Prostate gland (tissue), 2 donors: Measurements from ENCODE around the gene SEPTIN14. TPM values are rescaled to one million over a fixed set of nuclear protein-coding genes. Genes with fewer than 3 reads are reported as not detected.
"Not testable (repeated sequence)": the region's sequence is repeated elsewhere in the genome, so short reads cannot be mapped to it uniquely, and the experiment has no call there.

ENCODE experiments used
- DNase-seq: peaks from one replicate; pipeline ENCODE4 v3.0.0-alpha.2; 2019; ENCODE audit warnings: low spot score
- H3K27ac ChIP-seq, 2 donors: fragments of 200-600 bp; sonication (generic); 2 replicates each; pipeline ENCODE4 v1.5.1; 2017 to 2019
- H3K27me3 ChIP-seq: fragments of 200-600 bp; sonication (generic); replicated peaks from 2 replicates; pipeline ENCODE4 v1.5.1; 2019; ENCODE audit not compliant: insufficient read depth
- H3K36me3 ChIP-seq, 2 donors: fragments of 200-600 bp; sonication (generic); 1 replicate in 1 of 2; 2 replicates in 1 of 2; pipeline versions ENCODE4 v1.5.1 to v1.8.1; 2017 to 2019
- H3K4me1 ChIP-seq: fragments of 200-600 bp; sonication (generic); replicated peaks from 2 replicates; pipeline ENCODE4 v1.5.1; 2019
- H3K4me3 ChIP-seq, 2 donors: fragments of 200-600 bp; sonication (generic); 2 replicates each; pipeline ENCODE4 v1.5.1; 2017 to 2019
- H3K9me3 ChIP-seq: fragments of 200-600 bp; sonication (generic); 2 replicates; pipeline ENCODE4 v1.5.1; 2017
- POLR2A ChIP-seq: fragments of 450-650 bp; IDR thresholded peaks from one replicate; pipeline ENCODE4 v1.6.1; 2016; ENCODE audit warnings: antibody characterized with exemption, mild to moderate bottlenecking
- POLR2AphosphoS5 ChIP-seq: sonication (generic); formaldehyde crosslinking; IDR thresholded peaks from one replicate; pipeline ENCODE4 v1.6.1; 2017; ENCODE audit warnings: antibody characterized with exemption
- WGBS: methylation state at CpG from one replicate; pipeline ENCODE4 v1.1.5; 2018; 5-methylcytosine and 5-hydroxymethylcytosine counted together
- intact Hi-C: fragments of 100-400 bp; cut with DNase I; formaldehyde crosslinking; loops from one replicate; pipeline ENCODE4 v1.14.2; 2022
- total RNA-seq, 2 donors: library from RNA; depleted of rRNA; stranded (reverse); fragments of >200 nt; gene quantifications; one replicate each; pipeline ENCODE4 v1.1.0, GENCODE V29; 2016
- TF ChIP-seq, protein P1 (sequence below), 4 experiments: fragments of 200-600 bp in 2 of 4; fragments of 450-650 bp in 2 of 4; sonication (generic) in 2 of 4; IDR thresholded peaks; 1 replicate in 3 of 4; 2 replicates in 1 of 4; pipeline ENCODE4 v1.5.1; 2016 to 2019; ENCODE audit warnings: antibody characterized with exemption in 4 of 4, mild to moderate bottlenecking in 2 of 4, moderate library complexity in 2 of 4

SEPTIN14 gene
- 10 to 100 TPM in 1 of 2 donors, not detected in 1; 26.2 TPM for total RNA-seq

GRCh38 chr7:55862652-55863051 is at the start of gene SEPTIN14:
SEPTIN14 (minus strand) TSS chr7:55862752; CDS start chr7:55861996, 756 bp downstream.
- H3K36me3 ChIP-seq, result not testable (repeated sequence)
- WGBS, result 73% methylated on average over 2 of the region's 2 CpGs

DNA sequence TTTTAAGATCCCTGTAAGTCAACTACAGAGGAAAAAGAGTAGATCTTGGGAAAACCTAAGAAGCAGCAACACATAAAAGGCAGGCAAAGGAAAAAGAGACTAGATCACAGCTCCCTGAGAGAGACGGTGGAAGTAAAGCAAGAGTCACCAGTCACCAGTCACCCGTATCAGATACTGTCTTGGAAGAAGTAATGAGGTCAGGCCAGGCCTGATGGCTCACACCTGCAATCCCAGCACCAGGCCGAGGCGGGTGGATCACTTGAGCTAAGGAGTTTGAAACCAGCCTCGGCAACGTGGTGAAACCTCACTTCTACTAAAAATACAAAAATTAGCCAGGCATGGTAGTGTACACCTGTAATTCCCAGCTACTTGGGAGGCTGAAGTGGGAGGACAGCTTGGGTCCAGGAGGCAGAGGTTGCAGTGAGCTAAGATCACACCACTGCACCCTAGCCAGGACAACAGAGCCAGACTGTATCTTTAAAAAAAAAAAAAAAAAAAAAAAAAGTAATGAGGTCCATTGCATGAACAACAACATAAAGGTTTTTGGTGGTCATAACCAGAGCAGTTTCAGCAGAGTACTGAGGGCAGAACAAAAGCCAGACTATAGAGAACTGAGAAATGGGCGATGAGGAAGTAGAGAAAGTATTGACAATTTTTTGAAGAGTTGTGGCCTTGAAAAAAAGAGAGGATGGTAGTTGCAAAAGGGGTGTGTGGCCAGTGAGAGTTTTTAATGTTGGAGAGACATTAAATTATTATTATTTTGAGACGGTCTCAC is 41.6 kb upstream of the SEPTIN14 start:
- TF ChIP-seq POLR2AphosphoS5, result no peak
- TF ChIP-seq, protein P1, sequence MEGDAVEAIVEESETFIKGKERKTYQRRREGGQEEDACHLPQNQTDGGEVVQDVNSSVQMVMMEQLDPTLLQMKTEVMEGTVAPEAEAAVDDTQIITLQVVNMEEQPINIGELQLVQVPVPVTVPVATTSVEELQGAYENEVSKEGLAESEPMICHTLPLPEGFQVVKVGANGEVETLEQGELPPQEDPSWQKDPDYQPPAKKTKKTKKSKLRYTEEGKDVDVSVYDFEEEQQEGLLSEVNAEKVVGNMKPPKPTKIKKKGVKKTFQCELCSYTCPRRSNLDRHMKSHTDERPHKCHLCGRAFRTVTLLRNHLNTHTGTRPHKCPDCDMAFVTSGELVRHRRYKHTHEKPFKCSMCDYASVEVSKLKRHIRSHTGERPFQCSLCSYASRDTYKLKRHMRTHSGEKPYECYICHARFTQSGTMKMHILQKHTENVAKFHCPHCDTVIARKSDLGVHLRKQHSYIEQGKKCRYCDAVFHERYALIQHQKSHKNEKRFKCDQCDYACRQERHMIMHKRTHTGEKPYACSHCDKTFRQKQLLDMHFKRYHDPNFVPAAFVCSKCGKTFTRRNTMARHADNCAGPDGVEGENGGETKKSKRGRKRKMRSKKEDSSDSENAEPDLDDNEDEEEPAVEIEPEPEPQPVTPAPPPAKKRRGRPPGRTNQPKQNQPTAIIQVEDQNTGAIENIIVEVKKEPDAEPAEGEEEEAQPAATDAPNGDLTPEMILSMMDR (IDR thresholded peaks at IDR 0.05), result no peak
- TF ChIP-seq POLR2A, result no peak
- Histone ChIP-seq H3K4me1 (no peaks in the 10 kb centered on the region), H3K27me3 (no peaks in the 10 kb centered on the region), H3K9me3 (no peaks in the 10 kb centered on the region), H3K27ac (no peak overlapping the region), H3K4me3 (no peak overlapping the region), H3K36me3 (no peaks in the 10 kb centered on the region)
- 92% methylated on average over 8 of the region's 8 CpGs for WGBS
- intact Hi-C loops, result no loop called here
- DNase-seq, result no peak

More at GRCh38 chr7:55862652-55863051, at the start of gene SEPTIN14:
- H3K27me3 ChIP-seq, intact Hi-C loops, H3K4me3 ChIP-seq, H3K27ac ChIP-seq, H3K4me1 ChIP-seq, H3K9me3 ChIP-seq, DNase-seq: not testable (repeated sequence)

DNA sequence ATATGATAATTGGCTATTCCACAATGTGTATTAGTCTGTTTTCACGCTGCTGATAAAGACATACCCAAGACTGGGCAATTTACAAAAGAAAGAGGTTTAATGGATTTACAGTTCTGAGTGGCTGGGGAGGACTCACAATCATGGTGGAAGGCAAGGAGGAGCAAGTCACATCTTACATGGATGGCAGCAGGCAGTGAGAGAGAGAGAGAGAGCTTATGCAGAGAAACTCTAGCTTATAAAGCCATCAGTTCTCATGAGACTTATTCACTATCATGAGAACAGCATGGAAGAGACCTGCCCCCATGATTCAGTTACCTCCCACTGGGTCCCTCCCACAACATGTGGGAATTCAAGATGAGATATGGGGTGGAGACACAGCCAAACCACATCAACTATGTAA is 38.5 kb upstream of the SEPTIN14 start:
- DNase-seq, intact Hi-C loops, H3K9me3 ChIP-seq, H3K4me1 ChIP-seq, H3K4me3 ChIP-seq, H3K27ac ChIP-seq, H3K27me3 ChIP-seq, H3K36me3 ChIP-seq: not testable (repeated sequence)
- 100% methylated on average over 1 of the region's 1 CpG for WGBS

GRCh38 chr7:55898287-55898686 is 35.7 kb upstream of the SEPTIN14 start:
- Histone ChIP-seq H3K27me3 (no peaks in the 10 kb centered on the region), H3K27ac (no peak overlapping the region), H3K4me1 (no peaks in the 10 kb centered on the region), H3K4me3 (no peak overlapping the region), H3K9me3 (no peaks in the 10 kb centered on the region), H3K36me3 (no peaks in the 10 kb centered on the region)
- 86% methylated on average over 4 of the region's 4 CpGs for WGBS
- TF ChIP-seq POLR2A (no peak), POLR2AphosphoS5 (no peak)
- TF ChIP-seq, protein P1 (IDR thresholded peaks at IDR 0.05), result no peak
- no peak for DNase-seq
- intact Hi-C loops, result no loop called here

- intact Hi-C loops, result no loop called here
- no peak for DNase-seq
- Histone ChIP-seq H3K4me1 (no peaks in the 10 kb centered on the region), H3K27me3 (no peaks in the 10 kb centered on the region), H3K4me3 (no peak overlapping the region), H3K9me3 (no peaks in the 10 kb centered on the region), H3K27ac (no peak overlapping the region), H3K36me3 (no peaks in the 10 kb centered on the region)
- TF ChIP-seq POLR2AphosphoS5 (no peak), POLR2A (no peak)
- TF ChIP-seq, protein P1 (IDR thresholded peaks at IDR 0.05), result no peak
- WGBS, result 97% methylated on average over 4 of the region's 4 CpGs
These were observed 32.5 kb upstream of the SEPTIN14 start for GRCh38 chr7:55895021-55895420.

- Histone ChIP-seq H3K27ac (no peak overlapping the region), H3K36me3 (no peaks in the 10 kb centered on the region), H3K4me1 (no peaks in the 10 kb centered on the region), H3K27me3 (no peaks in the 10 kb centered on the region), H3K9me3 (no peaks in the 10 kb centered on the region), H3K4me3 (no peak overlapping the region)
- DNase-seq, result no peak
- TF ChIP-seq POLR2AphosphoS5 (no peak), POLR2A (no peak)
- TF ChIP-seq, protein P1 (IDR thresholded peaks at IDR 0.05), result no peak
- intact Hi-C loops, result no loop called here
These were observed 31.4 kb upstream of the SEPTIN14 start for GRCh38 chr7:55893940-55894339.

DNA sequence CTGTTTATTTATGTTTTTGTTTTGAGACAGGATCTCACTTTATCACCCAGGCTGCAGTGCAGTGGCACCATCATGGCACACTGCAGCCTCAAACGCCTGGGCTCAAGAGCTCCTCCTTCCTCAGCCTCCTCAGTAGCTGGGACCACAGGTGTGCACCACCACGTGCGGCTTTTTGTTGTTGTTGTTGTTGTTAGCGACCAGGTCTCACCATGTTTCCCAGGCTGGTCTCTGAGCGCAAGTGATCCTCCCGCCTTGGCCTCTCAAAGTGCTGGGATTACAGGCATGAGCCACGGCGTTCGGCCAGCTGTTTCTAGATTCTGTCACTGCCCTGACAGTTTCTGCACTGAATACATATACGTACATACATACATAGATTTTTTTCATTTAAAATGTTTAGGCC is 25.8 kb upstream of the SEPTIN14 start:
- H3K4me3 ChIP-seq, result peak overlapping the region in 1 of 2 donors; percentile 33
- 73% methylated on average over 10 of the region's 10 CpGs for WGBS
- intact Hi-C loops, result loop anchor here (5.0 to 10.0 kb wide), 3 partner anchors 74 to 244 kb away; partner anchors contain the start of gene NIPSNAP2
- H3K9me3 ChIP-seq, H3K27ac ChIP-seq, H3K27me3 ChIP-seq, H3K4me1 ChIP-seq, H3K36me3 ChIP-seq, DNase-seq: not testable (repeated sequence)
